ENCODE data around the gene ABHD2.

ABHD2 gene

GRCh38 chr15:89171136-89172072 lies 83.1 kb downstream of the ABHD2 start:
- DNase-seq, result no peak

- DNase-seq, result no peak
Observed at GRCh38 chr15:89172921-89173320, 84.7 kb downstream of the ABHD2 start.

DNA sequence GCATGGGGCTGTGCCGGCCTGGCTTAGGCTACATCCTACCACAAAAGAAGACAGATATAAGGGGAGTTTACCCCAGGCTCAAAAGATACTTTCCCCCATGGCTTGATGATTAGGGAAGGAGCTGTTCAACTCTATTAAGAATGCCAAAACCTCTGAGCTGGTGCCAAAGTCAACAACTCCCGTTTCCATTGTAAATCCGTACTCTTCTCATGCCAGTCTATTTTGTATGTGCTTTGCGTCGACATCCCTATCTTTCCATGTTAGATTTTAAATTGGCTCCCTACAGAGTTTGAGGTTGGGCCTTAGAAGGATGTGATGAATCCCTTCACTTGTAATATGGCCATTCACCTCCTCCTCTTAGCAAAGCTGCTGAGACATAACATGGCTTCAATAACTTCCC lies 86.2 kb downstream of the ABHD2 start:
- DNase-seq, result no peak

GRCh38 chr15:89175617-89176191 lies 87.4 kb downstream of the ABHD2 start:
- DNase-seq, result no peak

DNA sequence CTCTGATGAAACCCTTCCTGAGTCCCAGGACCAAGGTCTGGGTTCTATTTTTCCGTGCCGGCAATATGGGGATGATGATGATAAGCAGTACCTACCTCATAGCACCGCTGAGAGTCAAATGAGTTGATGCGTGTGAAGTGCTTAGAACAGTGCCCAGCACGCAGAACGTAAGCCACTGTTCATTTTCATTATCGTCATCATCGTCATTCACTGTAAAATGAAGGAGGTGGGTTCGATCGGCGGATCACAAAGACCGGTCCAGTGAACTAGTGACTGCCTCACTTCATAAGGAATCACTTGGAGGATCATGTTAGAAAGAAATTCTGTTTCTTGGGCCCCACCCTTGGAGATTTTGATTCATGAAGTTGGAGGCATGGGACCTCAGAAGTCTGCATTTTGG lies 88.9 kb downstream of the ABHD2 start:
- DNase-seq, result no peak

GRCh38 chr15:89177633-89178306 lies 89.5 kb downstream of the ABHD2 start:
- DNase-seq, result peak; percentile 54

DNA sequence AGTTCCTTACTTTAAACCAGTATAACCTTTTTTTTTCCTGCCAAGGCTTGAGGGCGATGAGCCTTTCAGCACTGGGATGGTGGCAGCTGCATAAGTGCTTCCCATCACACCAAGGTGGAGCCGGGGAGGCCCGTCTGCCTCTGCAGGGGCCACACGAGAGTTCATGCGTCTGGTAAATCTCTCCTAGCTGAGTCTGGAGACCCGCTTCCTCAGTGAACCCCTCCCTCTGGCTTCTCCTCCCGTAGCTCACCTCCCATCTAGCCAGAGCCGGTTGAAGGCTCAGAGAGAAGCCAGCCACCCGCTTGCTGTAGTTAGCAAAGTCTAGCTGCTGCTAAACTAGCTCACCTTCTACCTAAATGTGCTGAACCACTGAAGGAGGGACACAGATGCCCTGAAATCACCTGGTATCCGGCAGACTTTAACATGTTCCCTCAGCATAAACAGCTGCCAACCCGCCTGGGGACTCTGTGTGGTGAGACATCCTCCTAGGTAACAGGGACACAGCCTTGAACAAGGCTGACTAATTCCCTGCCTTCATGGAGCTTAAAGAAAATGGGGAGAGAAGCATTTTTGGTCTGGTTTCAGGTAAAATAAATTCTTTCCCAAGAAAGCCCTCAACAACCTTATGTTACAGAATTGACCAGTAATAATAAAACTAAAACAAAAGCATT lies 90.2 kb downstream of the ABHD2 start:
- no peak for DNase-seq

- no peak for DNase-seq
Observed at GRCh38 chr15:89179966-89180875, 92.0 kb downstream of the ABHD2 start.

DNA sequence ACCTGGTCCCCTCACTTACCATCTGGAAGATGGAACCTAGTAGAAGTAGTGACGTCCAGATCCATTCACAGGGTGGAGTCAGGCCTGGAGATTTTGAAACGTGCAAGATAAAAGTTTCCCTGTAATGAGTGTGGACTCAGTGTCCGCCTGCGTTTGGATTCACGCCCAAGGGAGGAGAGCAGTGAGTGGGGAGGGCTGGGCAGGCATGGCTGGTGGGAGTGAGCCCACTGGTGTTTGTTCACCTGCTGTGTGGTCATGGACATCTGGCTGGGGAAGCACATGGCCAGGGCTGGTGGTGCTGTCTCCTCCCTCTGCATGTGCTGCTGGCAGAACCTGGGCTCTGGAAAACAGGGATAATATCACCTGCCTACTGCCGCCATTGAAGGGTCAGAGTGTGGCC lies 96.1 kb downstream of the ABHD2 start:
- DNase-seq, result no peak

- no peak for DNase-seq
Observed at GRCh38 chr15:89184886-89185526, 96.8 kb downstream of the ABHD2 start.

- DNase-seq, result no peak
Observed at GRCh38 chr15:89186803-89187202, 98.5 kb downstream of the ABHD2 start.

DNA sequence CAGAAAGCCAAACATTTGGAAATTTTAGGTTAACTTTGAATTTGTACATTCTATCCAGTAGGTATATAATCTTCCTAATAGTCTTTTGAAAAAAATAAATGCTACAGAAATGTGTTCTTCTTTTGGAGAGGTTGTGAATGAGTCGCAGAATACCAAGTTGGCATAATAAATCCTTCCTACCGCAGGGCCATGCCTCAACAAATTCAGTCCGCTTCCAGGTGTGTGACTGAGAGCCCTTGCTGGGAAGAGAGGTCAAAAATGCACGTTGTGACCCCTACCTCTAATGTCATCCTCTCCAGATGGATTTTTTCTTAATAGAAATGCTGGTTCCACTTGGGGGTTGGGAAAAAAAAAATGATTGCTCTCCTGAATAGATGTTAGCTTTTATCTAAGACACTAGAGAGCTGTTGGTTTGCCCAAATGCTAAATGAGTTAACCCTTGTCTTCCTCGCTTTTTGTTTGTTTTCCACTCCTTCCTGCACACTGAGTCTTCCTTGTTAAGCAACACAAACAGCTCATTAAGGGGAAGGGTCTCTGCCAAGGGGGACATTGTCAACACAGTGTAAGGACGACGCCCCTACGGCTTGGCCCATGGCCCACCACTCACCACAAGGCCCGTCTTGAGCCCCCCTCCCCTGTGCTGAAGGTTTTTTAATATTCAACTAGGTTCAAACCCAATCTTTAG lies 99.2 kb downstream of the ABHD2 start:
- no peak for DNase-seq

- DNase-seq, result no peak
Observed at GRCh38 chr15:89187986-89188514, 99.8 kb downstream of the ABHD2 start.

DNA sequence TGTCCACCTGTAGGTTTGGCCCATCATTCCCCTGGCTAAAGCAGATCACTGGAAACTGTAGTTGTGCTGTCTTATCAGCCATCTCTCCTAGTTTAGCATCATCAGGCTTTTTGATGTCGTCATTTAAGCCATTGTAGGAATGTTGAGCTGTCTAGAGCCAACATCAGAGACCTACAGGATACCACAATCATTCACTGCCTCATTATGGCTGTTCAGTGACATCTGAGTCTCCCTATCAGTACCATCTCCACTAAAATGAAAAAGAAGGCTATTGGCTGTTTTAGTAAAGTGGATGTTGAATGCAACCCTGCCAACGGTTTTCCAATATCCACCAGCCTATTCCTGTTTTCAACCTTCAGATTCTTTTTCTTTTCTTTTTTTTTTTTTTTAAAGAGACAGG lies 103.9 kb downstream of the ABHD2 start:
- DNase-seq, result no peak

DNA sequence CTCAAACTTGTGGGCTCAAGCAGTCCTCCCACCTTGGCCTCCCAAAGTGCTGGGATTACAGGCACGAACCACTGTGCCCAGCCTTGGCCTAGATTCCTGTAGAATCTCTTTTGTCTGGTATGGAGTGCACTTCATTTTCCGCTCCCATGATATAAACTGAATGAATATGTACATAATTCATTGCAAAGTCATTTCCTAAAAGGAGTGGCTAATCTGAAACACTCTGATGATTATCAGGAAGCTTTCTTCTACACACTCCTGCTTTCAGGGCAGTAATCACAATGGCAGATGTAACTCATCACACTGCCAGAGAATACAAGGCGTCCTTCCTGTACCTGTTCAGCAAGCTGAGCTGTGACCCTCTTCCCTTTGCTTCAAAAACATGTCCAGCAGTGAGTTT lies 104.5 kb downstream of the ABHD2 start:
- no peak for DNase-seq

- no peak for DNase-seq
Observed at GRCh38 chr15:89194608-89195007, 106.4 kb downstream of the ABHD2 start.

GRCh38 chr15:89195836-89196235 lies 107.6 kb downstream of the ABHD2 start:
- DNase-seq, result no peak

DNA sequence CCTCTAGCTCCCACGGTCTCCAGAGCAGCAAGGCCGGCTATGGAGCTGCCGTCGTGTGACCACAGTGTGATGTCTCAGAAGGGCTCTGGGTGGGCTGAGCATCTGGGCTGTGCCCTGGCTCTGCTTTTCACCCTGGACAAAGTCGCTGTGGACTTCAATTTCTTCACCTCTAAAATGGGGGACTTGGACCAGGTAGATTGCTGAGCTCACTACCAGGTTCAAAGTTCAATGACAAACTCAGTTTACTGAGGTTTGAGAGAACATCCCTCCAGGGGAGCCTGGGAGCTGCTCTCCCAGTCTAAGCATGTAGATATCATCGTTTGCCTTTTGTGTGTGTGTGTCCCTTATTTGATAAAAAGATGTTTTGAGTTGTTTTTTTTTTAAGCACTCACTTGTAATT lies 108.0 kb downstream of the ABHD2 start:
- no peak for DNase-seq

DNA sequence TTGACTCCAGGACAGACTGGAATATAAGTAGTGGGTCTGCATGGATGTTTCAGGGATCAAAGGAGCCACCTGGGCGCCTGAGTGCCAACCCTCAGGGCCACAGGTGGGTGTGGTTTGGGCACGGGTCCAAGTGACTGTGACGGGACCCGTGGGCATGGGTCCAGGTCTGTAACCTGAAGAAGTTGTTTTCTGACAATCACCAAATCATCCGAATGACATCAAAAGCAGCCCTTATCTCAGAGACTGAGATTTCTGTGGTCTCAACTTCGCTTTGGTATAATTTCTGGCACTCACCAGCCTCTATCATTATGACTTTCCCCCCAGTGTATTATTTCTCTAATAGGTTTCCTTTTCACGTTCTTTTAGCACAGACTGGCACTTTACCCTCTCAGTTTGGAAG lies 108.7 kb downstream of the ABHD2 start:
- DNase-seq, result peak; percentile 86

- DNase-seq, result peak; percentile 14
Observed at GRCh38 chr15:89197503-89197971, 109.3 kb downstream of the ABHD2 start.

DNA sequence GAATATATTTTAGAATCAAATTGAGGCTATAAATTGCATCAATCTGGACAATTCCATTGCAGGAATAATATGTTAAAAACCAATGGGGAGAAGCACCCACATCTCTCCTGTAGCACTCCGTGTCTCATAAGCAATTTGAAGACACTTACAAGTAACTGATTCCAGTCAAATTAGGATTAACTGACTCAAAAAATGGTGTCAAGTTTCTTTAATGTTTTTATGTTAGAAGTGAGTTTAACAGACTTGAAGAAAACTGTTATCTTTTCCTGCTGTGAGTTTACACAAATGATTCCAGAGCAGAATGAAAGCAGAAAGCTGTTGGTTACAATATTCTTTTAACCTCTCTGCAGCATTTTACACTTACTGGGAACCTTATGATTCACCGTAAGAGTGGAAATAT lies 109.9 kb downstream of the ABHD2 start:
- DNase-seq, result no peak

All from NCI-H2171 (cell line).